K562 (cell line): Measurements from ENCODE around the gene DAPK2. TPM values are rescaled to one million over a fixed set of nuclear protein-coding genes. Genes with fewer than 3 reads are reported as not detected.

Experiments
- BDP1 ChIP-seq: IDR thresholded peaks from 3 replicates; pipeline ENCODE4 v1.6.1; 2011; ENCODE audit not compliant: insufficient read length, insufficient read depth
- CBFA2T3 ChIP-seq: fragments of 450-650 bp; IDR thresholded peaks from 2 replicates; pipeline ENCODE4 v1.6.1; 2017
- DPF2 ChIP-seq: fragments of 450-650 bp; IDR thresholded peaks from 2 replicates; pipeline ENCODE4 v1.6.1; 2016
- MECOM ChIP-seq: fragments of 250-450 bp; sonication (Bioruptor Pico); IDR thresholded peaks from 2 replicates; pipeline ENCODE4 v1.8.0; 2022; ENCODE audit warnings: inconsistent platforms
- MED1 ChIP-seq: sonication (generic); formaldehyde crosslinking; IDR thresholded peaks from 2 replicates; pipeline ENCODE4 v1.8.1; 2023; ENCODE audit warnings: missing genetic modification reagents, borderline replicate concordance
- NFRKB ChIP-seq: fragments of 450-650 bp; IDR thresholded peaks from 2 replicates; pipeline ENCODE4 v1.6.1; 2016; ENCODE audit warnings: low read depth
- NR2C2 ChIP-seq, 2 experiments: fragments of 200-800 bp in 1 of 2; sonication (Bioruptor generic) in 1 of 2; sonication (generic) in 1 of 2; formaldehyde crosslinking in 1 of 2; IDR thresholded peaks; 2 replicates each; pipeline versions ENCODE4 v1.6.1 to v1.8.0; 2016 to 2022; ENCODE audit warnings: mild to moderate bottlenecking in 1 of 2, missing compliant biosample characterization in 1 of 2, missing genetic modification characterization in 1 of 2, missing genetic modification reagents in 1 of 2
- PHB ChIP-seq: fragments of 250-450 bp; sonication (Bioruptor Pico); IDR thresholded peaks from 2 replicates; pipeline ENCODE4 v1.5.0; 2021
- PRMT5 ChIP-seq: sonication (generic); formaldehyde crosslinking; IDR thresholded peaks from 2 replicates; pipeline ENCODE4 v1.5.0; 2020; ENCODE audit warnings: missing genetic modification reagents
- SAFB2 ChIP-seq: fragments of 200-400 bp; formaldehyde crosslinking; IDR thresholded peaks from 2 replicates; pipeline ENCODE4 v1.6.1; 2018; ENCODE audit warnings: borderline replicate concordance, low read length, low read depth, moderate library complexity; ENCODE audit not compliant: severe bottlenecking
- SIN3B ChIP-seq: fragments of 450-650 bp; IDR thresholded peaks from 2 replicates; pipeline ENCODE4 v1.6.1; 2017; ENCODE audit warnings: low read depth, mild to moderate bottlenecking, moderate library complexity
- SRSF3 ChIP-seq: fragments of 200-400 bp; formaldehyde crosslinking; IDR thresholded peaks from 2 replicates; pipeline ENCODE4 v1.6.1; 2016; ENCODE audit warnings: mild to moderate bottlenecking, low read length, moderate library complexity; ENCODE audit not compliant: insufficient read depth
- TAL1 ChIP-seq: fragments of 450-650 bp; IDR thresholded peaks from 2 replicates; pipeline ENCODE4 v1.6.1; 2016; ENCODE audit warnings: mild to moderate bottlenecking
- USF2 ChIP-seq: sonication (generic); formaldehyde crosslinking; IDR thresholded peaks from 2 replicates; pipeline ENCODE4 v1.5.0; 2020; ENCODE audit warnings: missing genetic modification reagents
- ZNF740 ChIP-seq, 3 experiments: fragments of 200-800 bp in 1 of 3; sonication (Bioruptor generic) in 1 of 3; sonication (generic) in 1 of 3; formaldehyde crosslinking in 1 of 3; IDR thresholded peaks; 2 replicates each; pipeline versions ENCODE4 v1.6.1 to v1.8.0; 2016 to 2022; ENCODE audit warnings: mild to moderate bottlenecking in 2 of 3, missing compliant biosample characterization in 2 of 3, missing genetic modification characterization in 2 of 3, missing genetic modification reagents in 1 of 3
- polyA plus RNA-seq, 8 experiments: library from polyadenylated mRNA; depleted of rRNA in 4 of 8; stranded (reverse) in 5 of 8; unstranded in 3 of 8; fragments of >200 nt; fragmentation: Nextera tagmentation in 2 of 8; fragmentation: Illumina TruSeq in 1 of 8; extraction: Ambion mirVana in 2 of 8; extraction: Trizol in 1 of 8; gene quantifications; 2 replicates each; pipeline versions ENCODE4 v1.2.1 to v1.2.3, GENCODE V29; 2011 to 2014; ENCODE audit warnings: inconsistent platforms in 1 of 8, missing spikeins in 1 of 8
- total RNA-seq, 7 experiments: library from RNA; depleted of rRNA in 6 of 7; stranded (reverse); fragments of >200 nt in 6 of 7; fragmentation: Illumina TruSeq in 2 of 7; extraction: Trizol in 2 of 7; gene quantifications; 2 replicates each; pipeline versions ENCODE4 v1.2.1 to v1.2.3, GENCODE V29; 2011 to 2021; ENCODE audit warnings: low replicate concordance in 1 of 7
- TF ChIP-seq, protein P1 (sequence below): fragments of 450-650 bp; IDR thresholded peaks from 2 replicates; pipeline ENCODE4 v1.6.1; 2016; ENCODE audit warnings: low read depth, mild to moderate bottlenecking, moderate library complexity
- TF ChIP-seq, protein P2 (sequence below): IDR thresholded peaks from 3 replicates; pipeline ENCODE4 v1.6.1; 2011; ENCODE audit warnings: borderline replicate concordance, mild to moderate bottlenecking, moderate library complexity; ENCODE audit not compliant: insufficient read length; ENCODE audit errors: extremely low read depth
- TF ChIP-seq, protein P3 (sequence below): fragments of 250-450 bp; sonication (Bioruptor Pico); IDR thresholded peaks from 2 replicates; pipeline ENCODE4 v1.4.0; 2020; ENCODE audit warnings: mild to moderate bottlenecking, moderate library complexity, borderline replicate concordance

DAPK2 gene
- total and polyA plus RNA-seq, 9 of the 15 experiments (the other 6 are each of a cell fraction or from before 2014, with no cell fraction given): 0.14 to 5.2 (median 2.2) TPM

GRCh38 chr15:63888823-63889222, 157.5 kb downstream of the DAPK2 start (continued):
- TF ChIP-seq ZNF740 (CRISPR knock-in tag; IDR thresholded peaks at IDR 0.05) (no peak), ZNF740 (tag; IDR thresholded peaks at IDR 0.05) (no peak), MECOM (CRISPR knock-in tag) (no peak), CBFA2T3 (peak; percentile 56), SAFB2 (no peak), PRMT5 (no peak), NFRKB (no peak), SIN3B (no peak), DPF2 (no peak), NR2C2 (CRISPR knock-in tag; IDR thresholded peaks at IDR 0.05) (no peak), NR2C2 (tag; IDR thresholded peaks at IDR 0.05) (no peak), BDP1 (no peak), TAL1 (no peak), USF2 (CRISPR knock-in tag) (0 out of 2 replicates have a peak, but pooled peaks have one; percentile 43), PHB (no peak), MED1 (CRISPR knock-in tag) (no peak), SRSF3 (no peak)
- TF ChIP-seq, protein P1, sequence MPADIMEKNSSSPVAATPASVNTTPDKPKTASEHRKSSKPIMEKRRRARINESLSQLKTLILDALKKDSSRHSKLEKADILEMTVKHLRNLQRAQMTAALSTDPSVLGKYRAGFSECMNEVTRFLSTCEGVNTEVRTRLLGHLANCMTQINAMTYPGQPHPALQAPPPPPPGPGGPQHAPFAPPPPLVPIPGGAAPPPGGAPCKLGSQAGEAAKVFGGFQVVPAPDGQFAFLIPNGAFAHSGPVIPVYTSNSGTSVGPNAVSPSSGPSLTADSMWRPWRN: no peak
- TF ChIP-seq, protein P2, sequence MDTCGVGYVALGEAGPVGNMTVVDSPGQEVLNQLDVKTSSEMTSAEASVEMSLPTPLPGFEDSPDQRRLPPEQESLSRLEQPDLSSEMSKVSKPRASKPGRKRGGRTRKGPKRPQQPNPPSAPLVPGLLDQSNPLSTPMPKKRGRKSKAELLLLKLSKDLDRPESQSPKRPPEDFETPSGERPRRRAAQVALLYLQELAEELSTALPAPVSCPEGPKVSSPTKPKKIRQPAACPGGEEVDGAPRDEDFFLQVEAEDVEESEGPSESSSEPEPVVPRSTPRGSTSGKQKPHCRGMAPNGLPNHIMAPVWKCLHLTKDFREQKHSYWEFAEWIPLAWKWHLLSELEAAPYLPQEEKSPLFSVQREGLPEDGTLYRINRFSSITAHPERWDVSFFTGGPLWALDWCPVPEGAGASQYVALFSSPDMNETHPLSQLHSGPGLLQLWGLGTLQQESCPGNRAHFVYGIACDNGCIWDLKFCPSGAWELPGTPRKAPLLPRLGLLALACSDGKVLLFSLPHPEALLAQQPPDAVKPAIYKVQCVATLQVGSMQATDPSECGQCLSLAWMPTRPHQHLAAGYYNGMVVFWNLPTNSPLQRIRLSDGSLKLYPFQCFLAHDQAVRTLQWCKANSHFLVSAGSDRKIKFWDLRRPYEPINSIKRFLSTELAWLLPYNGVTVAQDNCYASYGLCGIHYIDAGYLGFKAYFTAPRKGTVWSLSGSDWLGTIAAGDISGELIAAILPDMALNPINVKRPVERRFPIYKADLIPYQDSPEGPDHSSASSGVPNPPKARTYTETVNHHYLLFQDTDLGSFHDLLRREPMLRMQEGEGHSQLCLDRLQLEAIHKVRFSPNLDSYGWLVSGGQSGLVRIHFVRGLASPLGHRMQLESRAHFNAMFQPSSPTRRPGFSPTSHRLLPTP: no peak
- TF ChIP-seq, protein P3, sequence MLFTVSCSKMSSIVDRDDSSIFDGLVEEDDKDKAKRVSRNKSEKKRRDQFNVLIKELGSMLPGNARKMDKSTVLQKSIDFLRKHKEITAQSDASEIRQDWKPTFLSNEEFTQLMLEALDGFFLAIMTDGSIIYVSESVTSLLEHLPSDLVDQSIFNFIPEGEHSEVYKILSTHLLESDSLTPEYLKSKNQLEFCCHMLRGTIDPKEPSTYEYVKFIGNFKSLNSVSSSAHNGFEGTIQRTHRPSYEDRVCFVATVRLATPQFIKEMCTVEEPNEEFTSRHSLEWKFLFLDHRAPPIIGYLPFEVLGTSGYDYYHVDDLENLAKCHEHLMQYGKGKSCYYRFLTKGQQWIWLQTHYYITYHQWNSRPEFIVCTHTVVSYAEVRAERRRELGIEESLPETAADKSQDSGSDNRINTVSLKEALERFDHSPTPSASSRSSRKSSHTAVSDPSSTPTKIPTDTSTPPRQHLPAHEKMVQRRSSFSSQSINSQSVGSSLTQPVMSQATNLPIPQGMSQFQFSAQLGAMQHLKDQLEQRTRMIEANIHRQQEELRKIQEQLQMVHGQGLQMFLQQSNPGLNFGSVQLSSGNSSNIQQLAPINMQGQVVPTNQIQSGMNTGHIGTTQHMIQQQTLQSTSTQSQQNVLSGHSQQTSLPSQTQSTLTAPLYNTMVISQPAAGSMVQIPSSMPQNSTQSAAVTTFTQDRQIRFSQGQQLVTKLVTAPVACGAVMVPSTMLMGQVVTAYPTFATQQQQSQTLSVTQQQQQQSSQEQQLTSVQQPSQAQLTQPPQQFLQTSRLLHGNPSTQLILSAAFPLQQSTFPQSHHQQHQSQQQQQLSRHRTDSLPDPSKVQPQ (CRISPR knock-in tag): no peak
